HG03039 (cell line): Measurements from ENCODE around the gene SLC22A23.

Experiments used
- ATAC-seq: cut with Tn5 transposase; IDR thresholded peaks from one replicate; pipeline ENCODE4 v1.9.1; 2021; ENCODE audit warnings: mild to moderate bottlenecking, moderate library complexity; ENCODE audit not compliant: unreplicated experiment

Gene SLC22A23

GRCh38 chr6:3231247-3232016, 225.4 kb downstream of the SLC22A23 start:
- no peak for ATAC-seq

- ATAC-seq = no peak
These were observed 226.0 kb downstream of the SLC22A23 start for GRCh38 chr6:3230900-3231246.

GRCh38 chr6:3230256-3230882, 226.5 kb downstream of the SLC22A23 start:
- ATAC-seq = no peak

GRCh38 chr6:3229566-3230178, 227.2 kb downstream of the SLC22A23 start:
- no peak for ATAC-seq

- ATAC-seq = no peak
These were observed 227.9 kb downstream of the SLC22A23 start for GRCh38 chr6:3228771-3229565.

- ATAC-seq = no peak
These were observed 228.7 kb downstream of the SLC22A23 start for GRCh38 chr6:3228046-3228671.

- no peak for ATAC-seq
These were observed 229.3 kb downstream of the SLC22A23 start, which contains the start of gene TUBB2B for GRCh38 chr6:3227363-3228045. TUBB2B (minus strand) TSS chr6:3227653; CDS start chr6:3227543, 110 bp downstream.

GRCh38 chr6:3226481-3227362, 230.1 kb downstream of the SLC22A23 start:
- no peak for ATAC-seq

- ATAC-seq = no peak
These were observed 230.8 kb downstream of the SLC22A23 start for GRCh38 chr6:3226042-3226441.

- ATAC-seq = no peak
These were observed 234.3 kb downstream of the SLC22A23 start for GRCh38 chr6:3222506-3223038.

- ATAC-seq = no peak
These were observed 235.3 kb downstream of the SLC22A23 start for GRCh38 chr6:3221578-3221977.

- ATAC-seq = no peak
These were observed 236.5 kb downstream of the SLC22A23 start for GRCh38 chr6:3220366-3220765.
